HEK293 (cell line): ENCODE measurements around the gene NOSIP.

Experiments used
- CTCF ChIA-PET: fragments of 350-600 bp; formaldehyde crosslinking; extraction: SDS; loops from one replicate; lab custom pipeline; 2021; ENCODE audit warnings: antibody characterized with exemption; lab: Yijun Ruan, JAX
- POLR2A ChIA-PET: fragments of 300-600 bp; formaldehyde crosslinking; extraction: SDS; loops from one replicate; lab custom pipeline; 2020; ENCODE audit warnings: antibody characterized with exemption, inconsistent platforms; lab: Yijun Ruan, JAX
- H3K27ac ChIP-seq: fragments of 200-500 bp; sonication (Bioruptor generic); 2 replicates; pipeline ENCODE4 v1.5.1; 2014; ENCODE audit warnings: low read depth, low read length, control low read depth, inconsistent platforms; ENCODE audit errors: extremely low read depth
- H3K36me3 ChIP-seq, 2 experiments: fragments of 200-500 bp in 1 of 2; sonication (Bioruptor generic) in 1 of 2; 1 replicate in 1 of 2; 2 replicates in 1 of 2; pipeline ENCODE4 v1.5.1; 2014 to 2017; ENCODE audit warnings: inconsistent platforms in 2 of 2, low read length in 2 of 2; ENCODE audit not compliant: control insufficient read depth in 2 of 2, insufficient read depth in 1 of 2
- H3K4me1 ChIP-seq: fragments of 200-500 bp; sonication (Bioruptor generic); 2 replicates; pipeline ENCODE4 v1.5.1; 2014; ENCODE audit warnings: mild to moderate bottlenecking, low read length, inconsistent platforms; ENCODE audit not compliant: control insufficient read depth, insufficient read depth
- H3K4me3 ChIP-seq: 2 replicates; pipeline ENCODE4 v1.5.1; 2011; ENCODE audit warnings: low read depth, mild to moderate bottlenecking, control low read depth, low read length, moderate library complexity
- H3K9me3 ChIP-seq: fragments of 200-500 bp; sonication (Bioruptor generic); 2 replicates; pipeline ENCODE4 v1.5.1; 2014; ENCODE audit warnings: low read depth, low read length, inconsistent platforms; ENCODE audit not compliant: control insufficient read depth, insufficient read depth
- GLI4 ChIP-seq: fragments of 450-650 bp; formaldehyde crosslinking; IDR thresholded peaks from 2 replicates; pipeline ENCODE4 v1.5.1; 2016; ENCODE audit warnings: missing biosample characterization, missing genetic modification characterization
- GLIS1 ChIP-seq: fragments of 450-650 bp; formaldehyde crosslinking; IDR thresholded peaks from 2 replicates; pipeline ENCODE4 v1.5.1; 2016; ENCODE audit warnings: missing biosample characterization, missing genetic modification characterization
- PRDM4 ChIP-seq: fragments of 450-650 bp; formaldehyde crosslinking; IDR thresholded peaks from 2 replicates; pipeline ENCODE4 v1.5.1; 2017; ENCODE audit warnings: missing biosample characterization, missing genetic modification characterization
- SCRT1 ChIP-seq: fragments of 450-650 bp; formaldehyde crosslinking; IDR thresholded peaks from 2 replicates; pipeline ENCODE4 v1.5.1; 2016; ENCODE audit warnings: missing biosample characterization, missing genetic modification characterization, borderline replicate concordance
- SP3 ChIP-seq: fragments of 450-650 bp; formaldehyde crosslinking; IDR thresholded peaks from 2 replicates; pipeline ENCODE4 v1.5.1; 2016; ENCODE audit warnings: missing biosample characterization, missing genetic modification characterization
- ZFHX2 ChIP-seq: fragments of 450-650 bp; formaldehyde crosslinking; conservative IDR thresholded peaks from 2 replicates; pipeline ENCODE4 v1.5.1; 2016; ENCODE audit warnings: missing biosample characterization, missing genetic modification characterization
- ZNF132 ChIP-seq: fragments of 450-650 bp; formaldehyde crosslinking; IDR thresholded peaks from 2 replicates; pipeline ENCODE4 v1.5.1; 2017; ENCODE audit warnings: missing biosample characterization, missing genetic modification characterization, borderline replicate concordance
- ZNF274 ChIP-seq, 2 experiments: fragments of 200-500 bp in 1 of 2; fragments of 450-650 bp in 1 of 2; sonication (Bioruptor generic) in 1 of 2; formaldehyde crosslinking in 1 of 2; IDR thresholded peaks; 2 replicates each; pipeline versions ENCODE4 v1.5.1 to v1.6.1; 2014 to 2016; ENCODE audit warnings: borderline replicate concordance in 1 of 2, inconsistent platforms in 1 of 2, low read length in 1 of 2, missing biosample characterization in 1 of 2, missing genetic modification characterization in 1 of 2
- ZNF433 ChIP-seq: fragments of 450-650 bp; formaldehyde crosslinking; IDR thresholded peaks from 2 replicates; pipeline ENCODE4 v1.5.1; 2016; ENCODE audit warnings: missing biosample characterization, missing genetic modification characterization, low read depth
- ZNF48 ChIP-seq: fragments of 450-650 bp; formaldehyde crosslinking; IDR thresholded peaks from 2 replicates; pipeline ENCODE4 v1.5.1; 2016; ENCODE audit warnings: missing biosample characterization, missing genetic modification characterization
- ZNF623 ChIP-seq: fragments of 450-650 bp; formaldehyde crosslinking; IDR thresholded peaks from 2 replicates; pipeline ENCODE4 v1.5.1; 2016; ENCODE audit warnings: missing biosample characterization, missing genetic modification characterization
- ZSCAN30 ChIP-seq: fragments of 450-650 bp; IDR thresholded peaks from 2 replicates; pipeline ENCODE4 v1.5.1; 2018; ENCODE audit warnings: missing biosample characterization, mild to moderate bottlenecking, missing genetic modification characterization, moderate library complexity
- TF ChIP-seq, protein P1 (sequence below): fragments of 450-650 bp; formaldehyde crosslinking; IDR thresholded peaks from 2 replicates; pipeline ENCODE4 v1.5.1; 2016; ENCODE audit warnings: missing biosample characterization, missing genetic modification characterization
- TF ChIP-seq, protein P2 (sequence below): fragments of 450-650 bp; formaldehyde crosslinking; conservative IDR thresholded peaks from 2 replicates; pipeline ENCODE4 v1.5.1; 2016; ENCODE audit warnings: low read depth, missing biosample characterization, missing genetic modification characterization
- TF ChIP-seq, protein P3 (sequence below): fragments of 450-650 bp; formaldehyde crosslinking; IDR thresholded peaks from 2 replicates; pipeline ENCODE4 v1.5.1; 2016; ENCODE audit warnings: missing biosample characterization, missing genetic modification characterization

NOSIP gene

GRCh38 chr19:49588365-49589122 lies 8.2 kb upstream of the NOSIP start:
- ChIA-PET CTCF (interaction anchor here (0.6 to 1.5 kb wide), 3 partner anchors 52 to 84 kb away, joined by 3 to 7 read pairs (median 3); partner anchors contain the start of gene RRAS), POLR2A (interaction anchor here (0.6 to 7.1 kb wide), 4 partner anchors 9 to 161 kb away, joined by 4 to 124 read pairs (median 60); partner anchors contain the start of genes NOSIP, PRRG2, RRAS and SCAF1)
- H3K27ac ChIP-seq = no peak overlapping the region
- no peak overlapping the region for H3K4me3 ChIP-seq
- no peak for TF ChIP-seq ZNF48 (tag by site-specific recombination)
- TF ChIP-seq ZSCAN30 = no peak
- TF ChIP-seq ZFHX2 = 0 out of 2 replicates have a peak, but pooled peaks have one; percentile 5
- TF ChIP-seq GLIS1 (tag by site-specific recombination) = no peak
- TF ChIP-seq SCRT1 (tag by site-specific recombination) = peak; percentile 58; the same call in 1 of the 2 replicates
- no peak for TF ChIP-seq PRDM4 (tag by site-specific recombination)
- H3K9me3 ChIP-seq = no peaks in the 10 kb centered on the region
- H3K36me3 ChIP-seq = peaks cover 0 to under 1% of the 10 kb centered on the region in 2 experiments; a peak in 1 of 3 replicates
- H3K4me1 ChIP-seq = peaks cover 1% of the 10 kb centered on the region

DNA sequence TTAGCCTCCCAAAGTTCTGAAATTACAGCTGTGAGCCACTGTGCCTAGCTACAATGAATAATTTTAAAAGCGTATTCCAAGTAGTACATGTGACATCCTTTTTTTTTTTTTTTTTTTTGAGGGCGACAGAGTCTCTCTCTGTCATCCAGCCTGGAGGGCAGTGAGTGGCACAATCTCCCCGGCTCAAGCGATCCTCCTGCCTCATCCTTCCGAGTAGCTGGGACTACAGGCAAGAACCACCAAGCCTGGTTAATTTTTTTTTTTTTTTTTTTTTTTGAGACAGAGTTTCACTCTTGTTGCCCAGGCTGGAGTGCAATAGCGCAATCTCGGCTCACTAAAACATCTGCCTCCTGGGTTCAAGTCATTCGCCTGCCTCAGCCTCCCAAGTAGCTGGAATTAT lies 6.9 kb upstream of the NOSIP start:
- no peak for TF ChIP-seq GLI4 (tag by site-specific recombination)
- TF ChIP-seq, protein P1, sequence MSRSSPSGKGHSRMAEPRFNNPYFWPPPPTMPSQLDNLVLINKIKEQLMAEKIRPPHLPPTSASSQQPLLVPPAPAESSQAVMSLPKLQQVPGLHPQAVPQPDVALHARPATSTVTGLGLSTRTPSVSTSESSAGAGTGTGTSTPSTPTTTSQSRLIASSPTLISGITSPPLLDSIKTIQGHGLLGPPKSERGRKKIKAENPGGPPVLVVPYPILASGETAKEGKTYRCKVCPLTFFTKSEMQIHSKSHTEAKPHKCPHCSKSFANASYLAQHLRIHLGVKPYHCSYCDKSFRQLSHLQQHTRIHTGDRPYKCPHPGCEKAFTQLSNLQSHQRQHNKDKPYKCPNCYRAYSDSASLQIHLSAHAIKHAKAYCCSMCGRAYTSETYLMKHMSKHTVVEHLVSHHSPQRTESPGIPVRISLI (tag by site-specific recombination) = 0 out of 2 replicates have a peak, but pooled peaks have one; percentile 26
- TF ChIP-seq, protein P2, sequence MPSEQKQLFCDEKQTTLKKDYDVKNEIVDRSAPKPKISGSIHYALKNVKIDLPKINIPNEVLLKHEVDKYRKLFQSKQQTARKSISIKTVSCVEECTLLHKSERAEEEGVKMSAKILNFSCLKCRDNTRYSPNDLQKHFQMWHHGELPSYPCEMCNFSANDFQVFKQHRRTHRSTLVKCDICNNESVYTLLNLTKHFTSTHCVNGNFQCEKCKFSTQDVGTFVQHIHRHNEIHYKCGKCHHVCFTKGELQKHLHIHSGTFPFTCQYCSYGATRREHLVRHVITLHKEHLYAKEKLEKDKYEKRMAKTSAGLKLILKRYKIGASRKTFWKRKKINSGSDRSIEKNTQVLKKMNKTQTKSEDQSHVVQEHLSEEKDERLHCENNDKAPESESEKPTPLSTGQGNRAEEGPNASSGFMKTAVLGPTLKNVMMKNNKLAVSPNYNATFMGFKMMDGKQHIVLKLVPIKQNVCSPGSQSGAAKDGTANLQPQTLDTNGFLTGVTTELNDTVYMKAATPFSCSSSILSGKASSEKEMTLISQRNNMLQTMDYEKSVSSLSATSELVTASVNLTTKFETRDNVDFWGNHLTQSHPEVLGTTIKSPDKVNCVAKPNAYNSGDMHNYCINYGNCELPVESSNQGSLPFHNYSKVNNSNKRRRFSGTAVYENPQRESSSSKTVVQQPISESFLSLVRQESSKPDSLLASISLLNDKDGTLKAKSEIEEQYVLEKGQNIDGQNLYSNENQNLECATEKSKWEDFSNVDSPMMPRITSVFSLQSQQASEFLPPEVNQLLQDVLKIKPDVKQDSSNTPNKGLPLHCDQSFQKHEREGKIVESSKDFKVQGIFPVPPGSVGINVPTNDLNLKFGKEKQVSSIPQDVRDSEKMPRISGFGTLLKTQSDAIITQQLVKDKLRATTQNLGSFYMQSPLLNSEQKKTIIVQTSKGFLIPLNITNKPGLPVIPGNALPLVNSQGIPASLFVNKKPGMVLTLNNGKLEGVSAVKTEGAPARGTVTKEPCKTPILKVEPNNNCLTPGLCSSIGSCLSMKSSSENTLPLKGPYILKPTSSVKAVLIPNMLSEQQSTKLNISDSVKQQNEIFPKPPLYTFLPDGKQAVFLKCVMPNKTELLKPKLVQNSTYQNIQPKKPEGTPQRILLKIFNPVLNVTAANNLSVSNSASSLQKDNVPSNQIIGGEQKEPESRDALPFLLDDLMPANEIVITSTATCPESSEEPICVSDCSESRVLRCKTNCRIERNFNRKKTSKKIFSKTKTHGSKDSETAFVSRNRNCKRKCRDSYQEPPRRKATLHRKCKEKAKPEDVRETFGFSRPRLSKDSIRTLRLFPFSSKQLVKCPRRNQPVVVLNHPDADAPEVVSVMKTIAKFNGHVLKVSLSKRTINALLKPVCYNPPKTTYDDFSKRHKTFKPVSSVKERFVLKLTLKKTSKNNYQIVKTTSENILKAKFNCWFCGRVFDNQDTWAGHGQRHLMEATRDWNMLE (tag by site-specific recombination) = no peak
- ChIA-PET POLR2A (interaction anchor here (0.6 to 0.7 kb wide), 4 partner anchors 28 to 423 kb away, joined by 3 to 7 read pairs (median 4); no protein-coding TSS in a partner anchor), CTCF (interaction anchor here (1.5 to 3.6 kb wide), 2 partner anchors 17 to 53 kb away, joined by 7 to 15 read pairs; partner anchors contain the start of gene RRAS)
- no peaks in the 10 kb centered on the region for H3K9me3 ChIP-seq
- H3K36me3 ChIP-seq = no peaks in the 10 kb centered on the region
- H3K4me3 ChIP-seq = no peak overlapping the region
- no peaks in the 10 kb centered on the region for H3K4me1 ChIP-seq
- H3K27ac ChIP-seq = no peak overlapping the region

DNA sequence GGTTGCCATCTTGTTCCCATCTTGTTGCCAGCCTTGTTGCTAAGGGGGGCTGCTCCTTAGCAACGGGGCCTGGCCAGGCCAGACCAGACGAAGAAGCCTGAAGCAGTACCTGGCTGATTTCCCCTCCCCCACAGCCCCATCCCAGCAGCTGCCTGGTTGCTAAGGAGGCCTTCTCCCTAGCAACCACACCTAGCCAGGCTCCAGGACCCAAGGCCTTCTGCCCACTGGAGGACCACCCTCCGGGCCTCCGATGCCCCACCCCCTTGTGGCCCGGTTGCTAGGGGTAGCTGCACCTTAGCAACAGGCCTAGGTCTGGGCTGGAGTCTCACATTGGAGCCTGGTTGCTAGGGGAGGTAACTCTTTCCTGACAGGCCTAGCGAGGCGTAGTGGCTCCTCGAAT lies 4.7 kb upstream of the NOSIP start:
- Histone ChIP-seq H3K4me1 (no peaks in the 10 kb centered on the region), H3K9me3 (no peaks in the 10 kb centered on the region), H3K36me3 (no peaks in the 10 kb centered on the region), H3K27ac (no peak overlapping the region), H3K4me3 (no peak overlapping the region)
- CTCF ChIA-PET = interaction anchor here (0.6 to 3.6 kb wide), 3 partner anchors 15 to 140 kb away, joined by 3 to 15 read pairs (median 3); no protein-coding TSS in a partner anchor
- POLR2A ChIA-PET = interaction anchor here (0.6 kb wide), 1 partner anchor 18 kb away, joined by 4 read pairs; no protein-coding TSS in a partner anchor
- TF ChIP-seq ZNF274 (IDR thresholded peaks at IDR 0.05; ENCODE audit: low read length) (no peak), ZNF274 (tag by site-specific recombination; IDR thresholded peaks at IDR 0.05; ENCODE audit: borderline replicate concordance) (no peak), ZNF433 (tag by site-specific recombination) (no peak), SP3 (tag by site-specific recombination) (no peak), ZNF623 (no peak), ZNF132 (tag by site-specific recombination) (no peak)
- TF ChIP-seq, protein P3, sequence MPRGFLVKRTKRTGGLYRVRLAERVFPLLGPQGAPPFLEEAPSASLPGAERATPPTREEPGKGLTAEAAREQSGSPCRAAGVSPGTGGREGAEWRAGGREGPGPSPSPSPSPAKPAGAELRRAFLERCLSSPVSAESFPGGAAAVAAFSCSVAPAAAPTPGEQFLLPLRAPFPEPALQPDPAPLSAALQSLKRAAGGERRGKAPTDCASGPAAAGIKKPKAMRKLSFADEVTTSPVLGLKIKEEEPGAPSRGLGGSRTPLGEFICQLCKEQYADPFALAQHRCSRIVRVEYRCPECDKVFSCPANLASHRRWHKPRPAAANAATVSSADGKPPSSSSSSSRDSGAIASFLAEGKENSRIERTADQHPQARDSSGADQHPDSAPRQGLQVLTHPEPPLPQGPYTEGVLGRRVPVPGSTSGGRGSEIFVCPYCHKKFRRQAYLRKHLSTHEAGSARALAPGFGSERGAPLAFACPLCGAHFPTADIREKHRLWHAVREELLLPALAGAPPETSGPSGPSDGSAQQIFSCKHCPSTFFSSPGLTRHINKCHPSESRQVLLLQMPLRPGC (tag by site-specific recombination) = no peak
